Adrenal gland (tissue), 12 donors: ENCODE measurements around the gene PLPP1. TPM values are rescaled to one million over a fixed set of nuclear protein-coding genes. Genes with fewer than 3 reads are reported as not detected.
"Not testable (repeated sequence)": the region's sequence is repeated elsewhere in the genome, so short reads cannot be mapped to it uniquely, and the experiment has no call there.

Experiments used
- DNase-seq, 7 donors: peaks; one replicate each; pipeline ENCODE4 v3.0.0-alpha.2; 2019 to 2020
- H3K27ac ChIP-seq, 5 donors: fragments of 200-600 bp; sonication (generic) in 4 of 5; 1 replicate in 3 of 5; 2 replicates in 2 of 5; pipeline versions ENCODE4 v1.5.1 to v1.8.0; 2016 to 2020; ENCODE audit warnings: mild to moderate bottlenecking in 1 of 5
- H3K27me3 ChIP-seq: fragments of 200-600 bp; 2 replicates; pipeline ENCODE4 v1.8.0; 2021
- H3K36me3 ChIP-seq, 2 donors: fragments of 200-600 bp; replicated peaks in 1 of 2; 1 replicate in 1 of 2; 2 replicates in 1 of 2; pipeline versions ENCODE4 v1.5.1 to v1.8.0; 2018 to 2022
- H3K4me1 ChIP-seq, 2 donors: fragments of 200-600 bp; replicated peaks in 1 of 2; 1 replicate in 1 of 2; 2 replicates in 1 of 2; pipeline versions ENCODE4 v1.5.1 to v1.8.0; 2018 to 2021
- H3K4me3 ChIP-seq, 4 donors: fragments of 200-600 bp; sonication (generic) in 3 of 4; one replicate each; pipeline ENCODE4 v1.5.1; 2016 to 2018
- H3K9me3 ChIP-seq, 3 donors: fragments of 200-600 bp; sonication (generic) in 1 of 3; replicated peaks in 1 of 3; 1 replicate in 2 of 3; 2 replicates in 1 of 3; pipeline versions ENCODE4 v1.5.1 to v1.8.0; 2016 to 2021
- CTCF ChIP-seq, 6 experiments: fragments of 450-650 bp in 4 of 6; fragments of 200-600 bp in 2 of 6; sonication (generic) in 1 of 6; IDR thresholded peaks; 1 replicate in 5 of 6; 2 replicates in 1 of 6; pipeline versions ENCODE4 v1.5.1 to v1.8.0; 2016 to 2021; ENCODE audit warnings: antibody characterized with exemption in 6 of 6, mild to moderate bottlenecking in 2 of 6, moderate library complexity in 1 of 6
- POLR2A ChIP-seq, 2 donors: fragments of 450-650 bp; IDR thresholded peaks; one replicate each; pipeline ENCODE4 v1.6.1; 2017; ENCODE audit warnings: antibody characterized with exemption in 2 of 2, mild to moderate bottlenecking in 2 of 2, moderate library complexity in 1 of 2
- WGBS, 4 donors: extraction: QIAGEN DNeasy Blood & Tissue Kit in 2 of 4; methylation state at CpG; one replicate each; pipeline versions ENCODE4 v1.1.5 to v1.1.7; 2013 to 2017; 5-methylcytosine and 5-hydroxymethylcytosine counted together
- intact Hi-C, 2 donors: fragments of 100-400 bp; cut with DNase I; formaldehyde crosslinking; loops; one replicate each; pipeline versions ENCODE4 v1.14.1 to v1.15.0; 2022 to 2023
- polyA plus RNA-seq, 3 donors: library from polyadenylated mRNA; stranded (reverse); fragments of 200-250 nt in 2 of 3; fragments of 350-450 nt in 1 of 3; fragmentation: Illumina TruSeq in 1 of 3; extraction: RNeasy Lipid Tissue Mini Kit (QIAGEN cat#74804) in 1 of 3; gene quantifications; one replicate each; pipeline ENCODE4 v1.2.3, GENCODE V29; 2013 to 2014
- total RNA-seq, 9 donors: library from RNA; depleted of rRNA in 4 of 9; stranded (reverse); fragments of >200 nt in 4 of 9; fragments of 120-200 nt in 1 of 9; fragmentation: NEBNext Ultra II Directional in 1 of 9; extraction: Animal tissue kit (Norgen Biotek cat#: 25700) in 1 of 9; gene quantifications; one replicate each; pipeline versions ENCODE4 v1.1.0 to v1.2.4, GENCODE V29; 2013 to 2023
- donor health status: healthy with polysubstance abuse.
- donor health status: Bipolar disorder and iron deficiency.
- donor health status: DM: yes; HTN: yes; CAD: no.
- donor health status: DM: no; HTN: no; CAD: no.
- donor health status: DM: no; HTN: no; CAD: no.
- donor health status: DM: yes; HTN: yes; CAD: no.

PLPP1 gene
- total and polyA plus RNA-seq, 12 donors = 55.2 to 716 (median 124) TPM

DNA sequence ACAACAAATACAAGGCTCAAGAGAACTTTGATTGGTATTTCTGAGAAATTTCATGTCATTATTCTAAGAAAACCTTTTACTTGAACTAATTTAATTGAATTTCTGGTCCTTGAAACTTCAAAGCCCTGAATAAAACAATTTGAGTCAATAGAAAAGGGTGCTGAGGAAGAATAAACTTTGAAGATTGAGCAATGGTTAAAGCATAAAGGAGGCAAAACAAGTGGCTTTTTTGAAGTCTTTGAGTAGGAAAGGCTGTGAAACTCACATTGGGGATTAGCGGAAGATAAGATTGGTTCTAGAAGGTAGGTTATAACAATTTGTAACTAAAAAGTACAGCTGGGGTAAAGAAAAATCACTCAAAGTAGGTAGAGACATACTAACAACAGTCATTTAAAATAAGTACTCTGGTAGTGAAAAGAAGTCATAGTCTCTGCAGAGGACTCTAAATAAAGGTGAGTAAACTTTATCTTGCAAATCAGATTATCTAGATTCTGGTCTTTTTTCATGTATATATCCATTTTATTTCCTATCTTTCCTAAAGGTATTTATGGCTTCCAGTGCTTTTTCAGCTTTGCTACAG is 6.4 kb upstream of the PLPP1 start:
- Histone ChIP-seq H3K4me3 (no peak overlapping the region), H3K27me3 (no peaks in the 10 kb centered on the region), H3K27ac (no peak overlapping the region), H3K4me1 (no peaks in the 10 kb centered on the region), H3K9me3 (no peaks in the 10 kb centered on the region), H3K36me3 (no peaks in the 10 kb centered on the region)
- intact Hi-C loops = no loop called here
- 93 to 97% (median 95%) methylated on average over 1 of the region's 1 CpG for WGBS, 4 donors
- DNase-seq = no peak
- TF ChIP-seq POLR2A (IDR thresholded peaks at IDR 0.05) = no peak

DNA sequence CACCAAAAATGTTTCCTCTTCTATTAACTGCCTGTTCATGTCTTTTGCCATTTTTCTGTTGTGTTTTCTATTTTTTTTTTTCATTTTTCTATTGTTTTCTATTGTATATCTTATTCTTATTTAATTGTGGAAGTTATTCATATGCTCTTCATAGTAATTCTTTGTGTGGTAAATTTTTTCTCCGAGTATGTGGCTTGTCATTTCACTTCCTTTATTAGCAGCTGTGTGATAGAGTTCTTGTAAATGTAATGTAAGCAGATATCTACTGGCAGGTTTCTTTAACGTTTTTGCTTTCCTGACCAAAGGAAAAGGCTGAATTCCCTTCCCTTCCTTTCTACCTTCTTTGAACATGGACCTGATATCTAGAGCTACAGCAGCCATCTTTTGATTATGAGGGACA is 5.8 kb upstream of the PLPP1 start:
- 32 to 42% (median 35%) methylated on average over 2 of the region's 2 CpGs for WGBS, 4 donors
- Histone ChIP-seq H3K4me3 (no peak overlapping the region), H3K27me3 (no peaks in the 10 kb centered on the region), H3K27ac (no peak overlapping the region), H3K36me3 (no peaks in the 10 kb centered on the region), H3K4me1 (peaks cover 0 to 3% of the 10 kb centered on the region in 2 donors), H3K9me3 (no peaks in the 10 kb centered on the region)
- no peak for TF ChIP-seq POLR2A (IDR thresholded peaks at IDR 0.05)
- no peak for TF ChIP-seq CTCF (IDR thresholded peaks at IDR 0.05)
- DNase-seq = no peak
- intact Hi-C loops = no loop called here

DNA sequence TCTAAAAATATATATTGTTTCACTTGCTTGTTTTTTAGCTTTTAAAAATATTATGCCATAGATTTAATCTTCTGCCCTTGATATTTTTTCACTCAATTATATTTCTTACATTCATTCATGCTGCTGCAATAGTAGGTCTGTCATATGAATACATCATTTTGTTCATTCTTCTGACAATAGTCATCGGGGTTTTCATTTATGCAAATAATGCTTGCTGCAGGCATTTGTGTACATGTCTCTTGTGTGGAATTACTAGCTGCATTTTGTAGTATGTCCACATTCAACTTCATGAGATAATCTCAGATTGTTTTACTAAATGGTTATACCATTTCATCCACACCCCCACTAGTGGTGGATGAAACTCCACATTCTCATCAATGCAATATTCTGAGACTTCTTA is 5.3 kb upstream of the PLPP1 start:
- 84 to 93% (median 88%) methylated on average over 1 of the region's 1 CpG for WGBS, 4 donors
- no peaks in the 10 kb centered on the region for H3K27me3 ChIP-seq
- TF ChIP-seq CTCF (IDR thresholded peaks at IDR 0.05) (no peak), POLR2A (IDR thresholded peaks at IDR 0.05) (no peak)
- no peaks in the 10 kb centered on the region for H3K9me3 ChIP-seq
- no peak overlapping the region for H3K27ac ChIP-seq
- DNase-seq = no peak
- intact Hi-C loops = no loop called here
- H3K4me1 ChIP-seq = peaks cover 0 to 6% of the 10 kb centered on the region in 2 donors
- H3K36me3 ChIP-seq = no peaks in the 10 kb centered on the region
- H3K4me3 ChIP-seq = no peak overlapping the region

DNA sequence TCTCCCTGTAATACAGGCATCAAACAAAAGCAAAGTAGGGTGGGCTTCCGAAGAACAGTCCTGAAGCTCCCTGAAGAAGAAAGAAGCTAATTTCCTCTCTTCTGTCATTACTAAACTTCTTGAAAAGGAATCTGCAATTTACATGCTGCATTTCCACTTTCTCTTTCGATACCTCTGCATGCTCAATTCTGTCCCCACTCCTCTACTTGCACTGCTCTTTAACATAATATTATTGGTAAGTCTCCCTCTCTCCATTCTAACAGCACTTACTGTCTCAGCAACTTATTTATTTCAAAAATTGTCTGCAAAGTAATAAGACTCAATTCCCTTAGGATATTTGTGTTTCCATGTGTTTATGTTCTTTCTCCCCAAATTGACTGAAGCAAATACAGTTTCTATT is 3.9 kb upstream of the PLPP1 start:
- H3K4me3 ChIP-seq = no peak overlapping the region

DNA sequence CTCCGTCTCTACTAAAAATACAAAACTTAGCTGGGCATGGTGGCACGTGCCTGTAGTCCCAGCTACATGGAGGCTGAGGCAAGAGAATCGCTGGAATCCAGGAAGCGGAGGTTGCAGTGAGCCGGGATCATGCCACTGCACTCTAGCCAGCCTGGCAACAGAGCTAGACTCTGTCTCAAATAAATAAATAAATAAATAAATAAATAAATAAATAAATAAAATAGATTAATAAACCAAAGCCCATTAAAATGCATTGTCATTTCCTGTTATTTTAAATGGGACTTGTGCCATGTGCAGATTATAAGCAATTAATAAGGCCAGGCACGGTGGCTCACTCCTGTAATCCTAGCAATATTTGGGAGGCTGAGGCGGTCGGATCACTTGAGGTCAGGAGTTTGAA is 2.6 kb upstream of the PLPP1 start:
- not testable (repeated sequence) for H3K9me3 ChIP-seq, H3K36me3 ChIP-seq, DNase-seq, H3K27me3 ChIP-seq, H3K4me3 ChIP-seq
- H3K27ac ChIP-seq = peak overlapping the region in 1 of 5 donors; percentile 20
- intact Hi-C loops = loop anchor here in 1 of 2 donors (10.0 kb wide), 1 partner anchor 147 kb away; no protein-coding TSS in a partner anchor
- 92 to 96% (median 93%) methylated on average over 8 of the region's 8 CpGs for WGBS, 4 donors
- peaks cover 7 to 14% of the 10 kb centered on the region in 2 donors for H3K4me1 ChIP-seq

More for the DNA sequence above, 3.9 kb upstream of the PLPP1 start:
- no peaks in the 10 kb centered on the region for H3K9me3 ChIP-seq
- no peak for TF ChIP-seq CTCF (IDR thresholded peaks at IDR 0.05)
- no peak for TF ChIP-seq POLR2A (IDR thresholded peaks at IDR 0.05)
- WGBS, 4 donors = 29 to 45% (median 37%) methylated on average over 2 of the region's 2 CpGs
- H3K4me1 ChIP-seq = peaks cover 4 to 8% of the 10 kb centered on the region in 2 donors
- H3K27ac ChIP-seq = peak overlapping the region in 1 of 5 donors; percentile 45
- intact Hi-C loops = loop anchor here in 1 of 2 donors (10.0 kb wide), 1 partner anchor 146 kb away; no protein-coding TSS in a partner anchor
- no peaks in the 10 kb centered on the region for H3K27me3 ChIP-seq
- H3K36me3 ChIP-seq = no peaks in the 10 kb centered on the region
- DNase-seq = no peak
